Measurements from ENCODE around the gene PAM.

Gene PAM

GRCh38 chr5:102800427-102800826 lies 45.3 kb downstream of the PAM start:
- no peak for TF ChIP-seq GATA3 (IDR thresholded peaks at IDR 0.05; ENCODE audit: low read depth, low read length)
- 0 out of 2 replicates have a peak, but pooled peaks have one; percentile 7 for TF ChIP-seq GATA2 (IDR thresholded peaks at IDR 0.05; ENCODE audit: low read depth, low read length)

GRCh38 chr5:102801371-102801770 lies 46.3 kb downstream of the PAM start:
- TF ChIP-seq GATA2 (IDR thresholded peaks at IDR 0.05; ENCODE audit: low read depth, low read length) = no peak
- TF ChIP-seq GATA3 (IDR thresholded peaks at IDR 0.05; ENCODE audit: low read depth, low read length) = no peak

- TF ChIP-seq GATA2 (IDR thresholded peaks at IDR 0.05; ENCODE audit: low read depth, low read length) (no peak), GATA3 (IDR thresholded peaks at IDR 0.05; ENCODE audit: low read depth, low read length) (no peak)
These were observed 47.8 kb downstream of the PAM start for GRCh38 chr5:102802708-102803458.

- TF ChIP-seq GATA2 (IDR thresholded peaks at IDR 0.05; ENCODE audit: low read depth, low read length) (no peak), GATA3 (IDR thresholded peaks at IDR 0.05; ENCODE audit: low read depth, low read length) (no peak)
These were observed 52.9 kb downstream of the PAM start for GRCh38 chr5:102807878-102808502.

- TF ChIP-seq GATA2 (IDR thresholded peaks at IDR 0.05; ENCODE audit: low read depth, low read length) = no peak
- TF ChIP-seq GATA3 (IDR thresholded peaks at IDR 0.05; ENCODE audit: low read depth, low read length) = no peak
These were observed 53.9 kb downstream of the PAM start for GRCh38 chr5:102809033-102809432.

GRCh38 chr5:102811972-102812371 lies 56.9 kb downstream of the PAM start:
- no peak for TF ChIP-seq GATA2 (IDR thresholded peaks at IDR 0.05; ENCODE audit: low read depth, low read length)
- TF ChIP-seq GATA3 (IDR thresholded peaks at IDR 0.05; ENCODE audit: low read depth, low read length) = no peak

- TF ChIP-seq GATA2 (IDR thresholded peaks at IDR 0.05; ENCODE audit: low read depth, low read length) (no peak), GATA3 (IDR thresholded peaks at IDR 0.05; ENCODE audit: low read depth, low read length) (no peak)
These were observed 58.6 kb downstream of the PAM start for GRCh38 chr5:102813740-102814139.

GRCh38 chr5:102815084-102815483 lies 60.0 kb downstream of the PAM start:
- TF ChIP-seq GATA3 (IDR thresholded peaks at IDR 0.05; ENCODE audit: low read depth, low read length) (no peak), GATA2 (IDR thresholded peaks at IDR 0.05; ENCODE audit: low read depth, low read length) (no peak)

GRCh38 chr5:102815540-102816332 lies 60.6 kb downstream of the PAM start:
- TF ChIP-seq GATA2 (IDR thresholded peaks at IDR 0.05; ENCODE audit: low read depth, low read length) (no peak), GATA3 (IDR thresholded peaks at IDR 0.05; ENCODE audit: low read depth, low read length) (peak; percentile 67)

GRCh38 chr5:102818345-102818744 lies 63.2 kb downstream of the PAM start:
- TF ChIP-seq GATA2 (IDR thresholded peaks at IDR 0.05; ENCODE audit: low read depth, low read length) = no peak

- TF ChIP-seq GATA3 (IDR thresholded peaks at IDR 0.05; ENCODE audit: low read depth, low read length) (no peak), GATA2 (IDR thresholded peaks at IDR 0.05; ENCODE audit: low read depth, low read length) (no peak)
These were observed 63.8 kb downstream of the PAM start for GRCh38 chr5:102818934-102819333.

- no peak for TF ChIP-seq GATA2 (IDR thresholded peaks at IDR 0.05; ENCODE audit: low read depth, low read length)
These were observed 64.5 kb downstream of the PAM start for GRCh38 chr5:102819634-102820033.

GRCh38 chr5:102823441-102823874 lies 68.4 kb downstream of the PAM start:
- TF ChIP-seq GATA3 (IDR thresholded peaks at IDR 0.05; ENCODE audit: low read depth, low read length) = no peak
- no peak for TF ChIP-seq GATA2 (IDR thresholded peaks at IDR 0.05; ENCODE audit: low read depth, low read length)

GRCh38 chr5:102826629-102827028 lies 71.5 kb downstream of the PAM start:
- no peak for TF ChIP-seq GATA3 (IDR thresholded peaks at IDR 0.05; ENCODE audit: low read depth, low read length)
- TF ChIP-seq GATA2 (IDR thresholded peaks at IDR 0.05; ENCODE audit: low read depth, low read length) = no peak
